NCI-H1105 treated with DMSO at 0.1 percent for 48 hours (cell line): ENCODE data around the gene ARL8B.
A peak's percentile ranks its signal among the peaks of the same experiment; 100 is the strongest.

Experiments
- DNase-seq: peaks from one replicate; lab custom pipeline; 2025; lab: John Stamatoyannopoulos, UW

Gene ARL8B

DNA sequence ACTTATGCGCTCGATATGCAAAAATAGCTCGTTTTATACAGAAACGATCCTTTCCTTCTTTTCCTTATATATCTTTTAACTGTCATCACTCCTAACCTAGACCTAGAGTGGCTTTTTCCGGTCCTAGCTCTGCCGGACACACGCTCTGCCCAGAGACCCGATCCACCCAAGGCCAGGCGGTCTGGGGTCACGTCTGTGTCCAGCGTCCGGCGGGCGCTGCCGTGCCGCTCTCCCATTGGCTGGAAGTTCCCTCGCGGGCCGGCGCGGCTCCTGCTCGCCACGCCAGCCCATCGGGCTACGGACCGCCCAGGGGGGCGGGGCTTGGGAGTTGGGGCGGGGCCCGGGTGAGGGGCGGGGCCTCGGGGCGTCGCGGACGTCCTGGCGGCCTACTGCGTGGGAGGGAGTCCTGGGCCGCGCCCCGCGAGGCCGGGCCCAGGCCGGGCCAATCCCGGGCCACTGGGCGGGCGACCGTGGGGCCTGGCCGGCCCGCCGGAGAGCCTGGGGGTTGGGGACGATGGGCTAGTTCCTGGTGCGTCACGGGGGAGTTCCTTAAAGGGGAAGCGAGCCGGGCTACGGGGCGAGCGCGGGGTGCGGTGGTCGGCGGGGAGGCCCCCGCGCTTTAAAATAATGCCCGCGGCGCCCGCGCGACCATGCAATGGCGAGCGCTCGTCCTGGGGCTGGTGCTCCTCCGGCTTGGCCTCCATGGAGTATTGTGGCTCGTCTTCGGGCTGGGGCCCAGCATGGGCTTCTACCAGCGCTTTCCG lies 65.2 kb downstream of the ARL8B start, which contains the start of gene EDEM1:
Gene EDEM1 (plus strand): TSS at position 552 of the 764 bp plus-strand sequence. CDS start 99 bp downstream, at position 651.
- peak; percentile 60 for DNase-seq

DNA sequence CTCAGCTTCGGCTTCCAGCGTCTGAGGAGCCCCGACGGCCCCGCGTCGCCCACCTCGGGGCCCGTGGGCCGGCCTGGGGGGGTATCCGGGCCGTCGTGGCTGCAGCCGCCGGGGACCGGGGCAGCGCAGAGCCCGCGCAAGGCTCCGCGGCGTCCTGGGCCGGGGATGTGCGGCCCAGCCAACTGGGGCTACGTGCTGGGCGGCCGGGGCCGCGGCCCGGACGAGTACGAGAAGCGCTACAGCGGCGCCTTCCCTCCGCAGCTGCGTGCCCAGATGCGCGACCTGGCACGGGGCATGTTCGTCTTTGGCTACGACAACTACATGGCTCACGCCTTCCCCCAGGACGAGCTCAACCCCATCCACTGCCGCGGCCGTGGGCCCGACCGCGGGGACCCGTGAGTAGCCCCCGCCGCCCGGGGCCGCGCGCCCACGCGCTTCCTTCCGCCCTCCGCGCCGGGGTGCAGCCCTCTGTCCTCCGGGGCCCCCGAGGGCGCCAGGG lies 65.9 kb downstream of the ARL8B start:
- DNase-seq, result no peak

DNA sequence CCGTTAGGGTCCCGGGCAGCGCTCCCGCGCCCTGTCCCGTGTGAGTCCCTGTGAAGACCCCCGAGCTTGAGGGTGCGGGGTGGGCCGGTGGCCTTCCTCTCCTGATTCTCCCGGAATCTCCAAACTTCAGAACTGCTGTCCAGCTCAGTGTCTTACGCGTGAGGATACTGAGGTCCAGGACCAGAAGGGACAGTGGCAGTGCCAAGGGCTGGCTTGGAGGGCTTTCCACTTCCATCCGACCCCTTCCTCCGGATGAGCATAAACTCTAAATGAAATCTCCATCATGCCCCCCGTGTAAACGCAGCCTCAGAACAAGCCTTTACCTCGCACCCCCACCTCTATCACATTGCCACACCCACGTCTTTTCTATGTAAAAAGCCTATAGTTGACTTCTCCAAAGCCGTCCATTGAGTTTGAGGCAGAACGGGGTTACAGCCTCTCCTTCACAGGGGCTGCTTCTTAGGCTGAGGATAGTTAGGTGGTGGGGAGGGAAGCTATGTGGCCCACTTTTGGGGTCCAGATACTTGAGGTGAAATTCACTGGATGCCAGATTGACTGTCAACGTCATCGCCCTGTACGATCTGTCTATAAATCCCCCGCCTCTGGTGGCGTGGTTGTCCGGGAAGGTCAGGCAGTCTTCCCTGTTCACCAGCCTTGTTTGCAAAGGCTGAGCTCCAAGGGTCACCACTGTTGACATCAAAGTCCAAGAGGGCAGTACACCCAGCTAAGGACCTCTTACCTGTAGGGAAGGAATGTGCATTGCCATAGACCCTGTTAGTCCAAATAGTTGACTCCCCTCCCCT lies 66.5 kb downstream of the ARL8B start:
- peak; percentile 4 for DNase-seq

DNA sequence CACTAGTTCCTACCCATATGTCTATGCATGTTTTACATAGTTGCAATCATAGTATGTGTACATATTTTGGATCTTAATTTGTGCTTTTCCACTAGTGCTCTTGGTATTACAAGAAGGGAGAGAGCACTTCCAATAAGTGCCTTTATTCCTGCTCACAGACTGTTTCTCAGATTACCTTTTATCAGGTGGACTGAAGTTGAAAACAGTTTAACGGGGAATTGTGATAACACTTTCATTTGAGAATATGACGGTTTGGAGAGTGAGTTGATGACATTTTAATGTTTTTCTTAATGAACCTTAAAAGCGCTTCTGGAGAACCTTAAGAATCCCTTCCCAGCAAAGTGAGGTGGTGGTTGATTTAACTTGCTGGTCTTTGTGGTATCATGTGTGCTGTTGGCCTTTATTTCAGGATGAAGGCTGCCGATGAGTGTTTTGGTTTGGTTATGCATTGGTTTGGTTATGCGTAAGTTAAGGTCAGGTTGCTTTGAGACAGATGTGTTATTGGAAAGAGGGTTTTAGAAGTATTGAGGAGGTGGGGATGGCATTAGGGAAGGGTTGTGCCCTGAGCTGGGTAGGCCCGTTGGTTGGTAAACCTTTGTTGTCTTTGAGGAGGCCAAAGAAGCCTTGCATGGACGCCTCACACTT lies 68.2 kb downstream of the ARL8B start:
- no peak for DNase-seq

DNA sequence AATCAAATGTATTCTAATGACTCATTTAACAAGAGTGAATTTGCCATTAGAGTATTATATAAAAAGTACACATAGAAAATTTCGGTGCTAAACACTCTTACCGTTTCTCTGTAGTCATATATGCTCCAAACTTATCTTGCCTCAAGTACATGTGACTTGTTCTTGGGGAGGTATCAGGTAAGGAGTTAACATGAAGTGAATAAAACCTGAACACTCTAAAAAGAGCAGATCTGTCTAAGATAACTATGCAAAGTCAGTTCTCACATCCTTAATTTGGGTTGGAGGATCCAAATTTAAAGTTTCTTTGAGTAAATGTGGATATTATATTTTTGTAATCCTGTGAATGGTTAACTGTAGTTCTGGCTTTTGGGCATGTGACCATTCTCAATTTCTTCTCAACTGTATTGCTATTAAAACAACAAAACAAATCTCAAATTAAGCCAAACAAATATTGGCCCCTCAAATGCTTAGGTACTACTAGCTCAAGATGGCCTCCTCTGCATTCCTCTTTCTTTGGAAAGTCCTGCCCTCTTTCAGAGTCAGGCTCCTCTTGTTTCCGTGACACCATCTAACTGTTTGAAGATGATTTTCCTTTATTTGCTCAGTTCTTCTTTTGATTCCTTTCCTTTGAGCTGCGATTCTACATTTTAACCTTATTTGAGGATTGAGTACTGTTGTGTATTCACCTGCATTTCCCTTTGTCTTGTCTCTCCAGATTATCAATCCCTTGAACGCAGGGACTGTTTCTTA lies 69.6 kb downstream of the ARL8B start:
- no peak for DNase-seq

DNA sequence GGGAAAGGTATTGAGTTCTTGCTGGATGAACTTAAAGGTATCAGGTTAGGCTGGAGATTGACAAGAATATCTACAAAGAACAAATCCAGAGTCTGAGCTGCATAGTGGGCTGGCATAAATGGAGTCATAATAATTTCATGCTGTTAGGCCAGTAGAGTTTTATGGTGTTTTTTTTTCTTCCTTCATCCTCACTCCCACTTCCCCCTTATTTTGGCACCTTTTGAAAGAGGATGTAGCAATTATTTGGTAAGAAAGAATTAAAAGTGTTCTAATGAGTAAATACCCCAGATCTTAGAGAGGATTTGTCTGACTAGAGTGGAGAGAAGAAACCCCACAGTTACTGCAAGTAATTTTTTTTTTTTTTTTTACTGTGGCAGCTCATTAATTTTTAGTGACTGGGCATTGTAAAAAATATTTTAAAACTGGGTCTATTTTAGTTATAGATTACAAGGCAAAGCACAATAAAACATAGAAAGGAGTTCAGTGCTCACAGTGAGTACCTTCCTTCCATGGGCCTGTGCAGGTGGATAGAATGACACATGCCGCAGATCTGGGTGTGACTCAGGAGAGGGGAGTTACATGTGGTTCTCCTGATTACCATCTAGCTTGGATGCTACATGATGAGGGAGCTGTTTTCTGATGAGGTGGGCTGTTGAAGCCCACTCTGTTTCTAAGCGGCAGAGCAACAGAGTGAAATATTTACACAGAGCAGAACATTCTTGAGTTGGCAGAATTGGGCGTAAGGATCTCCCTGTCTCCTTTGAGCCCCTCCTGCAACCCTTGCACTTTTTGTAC lies 70.7 kb downstream of the ARL8B start:
- no peak for DNase-seq

DNA sequence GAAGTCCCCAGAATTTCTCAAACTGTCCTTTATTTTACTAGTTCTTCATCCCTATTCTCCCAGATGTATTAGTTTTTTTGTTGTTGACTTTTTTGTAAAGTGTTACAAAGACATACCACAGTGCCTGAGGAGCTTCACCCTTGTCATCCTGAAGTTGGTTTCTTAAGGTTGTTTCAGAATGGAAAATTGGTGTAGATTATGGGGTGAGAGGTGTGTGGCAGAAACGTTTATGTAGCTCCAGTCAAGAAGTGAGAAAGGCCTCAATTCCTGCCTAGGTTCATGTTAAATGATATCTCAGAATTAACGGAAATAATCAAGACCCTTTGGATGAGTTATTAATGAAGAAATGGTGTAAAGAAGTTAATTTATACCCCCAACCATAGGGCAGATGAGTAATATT lies 72.2 kb downstream of the ARL8B start:
- DNase-seq, result no peak

DNA sequence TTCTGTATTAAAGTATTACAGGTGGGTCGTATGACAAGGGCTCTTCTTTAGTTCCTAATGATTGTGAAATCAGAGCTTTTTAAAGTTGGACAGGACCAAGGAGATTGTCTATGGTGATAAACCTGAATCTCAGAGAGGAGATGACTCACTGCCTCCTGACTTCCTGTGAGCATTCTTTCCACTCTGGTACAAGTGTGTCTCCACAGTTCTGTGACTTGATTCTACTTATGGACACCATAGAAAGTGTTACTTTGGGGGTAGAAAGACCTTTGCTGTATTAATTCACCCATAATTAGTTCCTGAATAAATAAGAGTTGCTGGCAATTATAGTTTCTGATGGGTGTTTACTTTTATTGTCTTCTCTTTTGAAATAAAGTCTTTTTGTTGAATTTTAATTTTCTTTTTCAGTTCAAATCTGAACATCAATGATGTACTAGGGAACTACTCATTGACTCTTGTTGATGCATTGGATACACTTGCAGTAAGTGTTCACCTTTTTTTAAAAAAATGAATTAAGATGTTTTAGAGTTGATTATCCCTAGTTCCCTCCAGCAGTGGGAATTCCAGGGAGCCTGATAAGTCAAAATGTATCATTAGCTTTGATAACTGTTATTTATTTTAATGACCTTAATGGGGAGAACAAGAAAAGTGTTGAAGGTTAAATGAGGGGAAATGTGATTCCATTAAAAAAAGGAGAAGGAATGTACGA lies 72.9 kb downstream of the ARL8B start:
- DNase-seq, result no peak

DNA sequence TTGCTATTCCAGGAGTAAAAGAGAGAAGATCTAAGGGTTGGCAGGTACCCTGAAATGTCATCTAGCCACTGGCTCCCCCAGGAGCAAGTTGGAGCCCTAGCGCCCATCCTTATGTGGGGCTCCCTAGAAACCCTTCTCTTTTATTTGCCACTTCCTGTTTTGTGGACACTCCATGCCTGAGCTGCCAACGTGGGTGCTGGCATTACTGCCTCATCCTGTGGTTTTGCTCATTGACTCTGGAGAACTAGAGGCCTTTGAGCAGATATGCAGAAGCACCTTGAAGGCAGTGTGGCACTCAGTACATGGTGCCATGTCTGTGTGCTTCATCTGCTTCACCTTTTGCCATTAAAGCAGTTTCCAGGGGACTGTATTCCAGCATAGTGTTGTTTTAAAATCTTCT lies 73.5 kb downstream of the ARL8B start:
- DNase-seq, result no peak

DNA sequence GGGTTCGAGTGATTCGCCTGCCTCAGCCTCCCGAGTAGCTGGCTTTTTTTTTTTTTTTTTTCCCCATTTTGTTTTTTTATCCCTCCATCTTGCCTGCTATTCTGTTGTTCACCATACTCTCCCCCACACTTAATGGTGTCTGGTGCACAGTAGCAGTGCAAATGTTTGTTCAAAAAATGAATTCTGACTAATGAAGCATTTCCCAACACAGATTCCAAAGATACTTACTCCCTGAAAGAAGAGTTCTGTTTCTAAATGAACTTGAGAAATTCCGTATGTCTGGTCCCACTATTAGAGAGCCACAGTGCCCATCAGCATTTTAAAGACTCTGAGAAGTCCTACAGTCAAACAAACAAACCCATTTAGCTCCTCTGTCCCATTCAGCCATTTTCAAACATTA lies 74.9 kb downstream of the ARL8B start:
- DNase-seq, result no peak

DNA sequence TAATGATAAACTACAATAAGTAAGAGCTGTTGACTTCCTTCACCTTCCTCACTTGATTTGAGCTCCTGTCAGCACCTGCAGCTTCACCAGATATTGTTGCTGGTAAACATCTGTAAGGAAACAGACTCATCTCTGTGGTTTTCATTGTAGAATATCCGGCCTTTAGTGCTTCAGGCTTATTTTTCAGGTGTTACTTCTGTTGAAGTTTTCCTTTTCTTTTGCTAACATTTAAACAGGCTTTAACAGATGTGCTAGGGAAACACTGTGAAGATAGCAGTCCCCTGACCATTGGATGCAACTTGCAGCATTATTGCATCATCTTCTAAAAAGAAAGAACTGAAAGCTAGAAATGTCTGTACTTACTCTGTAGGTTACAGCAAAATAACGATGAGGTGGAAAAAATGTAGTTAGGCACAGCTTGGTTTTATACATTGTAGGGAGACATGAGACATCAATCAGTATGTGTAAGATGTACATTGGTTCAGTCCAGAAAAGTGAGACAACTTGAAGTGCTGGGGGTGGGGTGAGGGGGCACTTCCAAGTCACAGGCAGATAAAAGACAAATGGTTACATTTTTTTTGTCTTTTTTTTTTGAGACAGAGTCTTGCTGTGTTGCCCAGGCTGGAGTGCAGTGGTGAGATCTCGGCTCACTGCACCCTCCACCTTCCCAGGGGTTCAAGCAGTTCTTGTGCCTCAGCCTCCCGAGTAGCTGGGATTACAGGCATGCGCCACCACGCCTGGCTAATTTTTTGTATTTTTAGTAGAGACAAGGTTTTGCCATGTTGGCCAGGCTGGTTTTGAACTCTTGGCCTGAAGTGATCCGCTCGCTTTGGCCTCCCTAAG lies 75.6 kb downstream of the ARL8B start:
- no peak for DNase-seq

DNA sequence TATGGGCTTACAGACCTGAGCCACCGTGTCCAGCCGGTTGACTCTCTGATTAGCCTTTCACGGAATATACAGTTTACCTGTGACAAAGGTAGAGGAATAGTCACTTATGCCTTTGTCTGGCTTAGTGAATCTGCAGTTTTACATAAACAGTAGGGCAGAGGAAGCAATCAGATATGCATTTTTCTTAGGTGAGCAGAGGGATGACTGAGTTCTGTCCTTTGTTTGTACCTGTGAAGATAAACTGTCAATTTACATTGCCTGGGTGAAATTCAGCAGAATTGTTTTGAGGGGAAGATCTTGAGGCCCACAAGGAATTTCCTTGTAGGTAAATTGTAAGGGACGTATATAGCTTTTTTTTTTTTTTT lies 76.2 kb downstream of the ARL8B start:
- DNase-seq, result no peak

DNA sequence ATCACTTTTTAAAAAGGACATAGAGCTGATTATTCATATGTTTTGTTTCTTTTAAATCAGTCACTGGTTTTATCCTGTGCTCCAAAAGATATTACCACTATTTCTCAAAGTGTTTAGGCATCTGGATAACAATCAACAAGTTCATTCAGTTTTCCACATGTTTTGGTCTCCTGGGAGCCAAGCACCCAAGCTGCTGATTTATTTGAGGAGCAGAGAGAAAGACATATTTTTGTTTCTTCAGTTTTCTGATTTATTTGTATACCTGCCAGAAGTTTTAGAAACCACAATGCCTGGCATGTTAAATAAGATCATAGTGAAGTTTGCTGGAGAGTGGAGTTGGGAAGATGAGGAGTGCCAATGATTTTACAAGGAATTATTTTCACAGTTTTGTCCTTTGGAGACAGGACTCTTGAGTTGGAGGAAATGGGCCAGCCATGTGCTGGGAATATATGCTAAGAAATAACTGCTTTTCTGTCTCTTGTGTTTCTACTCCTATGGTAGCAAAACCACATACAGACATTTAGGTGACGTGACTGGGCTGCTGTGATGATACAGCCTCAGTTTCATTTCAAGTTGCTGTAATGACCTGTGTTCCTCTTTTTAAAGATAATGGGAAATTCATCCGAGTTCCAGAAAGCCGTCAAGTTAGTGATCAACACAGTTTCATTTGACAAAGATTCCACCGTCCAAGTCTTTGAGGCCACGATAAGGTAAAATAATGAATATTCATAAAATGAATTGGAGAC lies 77.1 kb downstream of the ARL8B start:
- DNase-seq, result no peak

DNA sequence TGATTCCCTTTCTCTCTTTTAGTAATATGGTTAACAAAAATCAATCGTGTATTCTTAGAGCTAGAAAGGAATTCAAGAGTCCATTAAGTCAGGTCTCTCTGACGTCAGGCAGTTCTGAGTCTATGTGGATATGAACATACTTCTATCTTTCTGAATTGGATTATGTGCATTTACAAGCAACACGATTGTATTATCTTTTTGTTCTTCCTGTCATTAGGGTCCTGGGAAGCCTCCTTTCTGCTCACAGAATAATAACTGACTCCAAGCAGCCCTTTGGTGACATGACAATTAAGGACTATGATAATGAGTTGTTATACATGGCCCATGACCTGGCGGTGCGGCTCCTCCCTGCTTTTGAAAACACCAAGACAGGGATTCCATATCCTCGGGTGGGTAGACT lies 79.4 kb downstream of the ARL8B start:
- no peak for DNase-seq

DNA sequence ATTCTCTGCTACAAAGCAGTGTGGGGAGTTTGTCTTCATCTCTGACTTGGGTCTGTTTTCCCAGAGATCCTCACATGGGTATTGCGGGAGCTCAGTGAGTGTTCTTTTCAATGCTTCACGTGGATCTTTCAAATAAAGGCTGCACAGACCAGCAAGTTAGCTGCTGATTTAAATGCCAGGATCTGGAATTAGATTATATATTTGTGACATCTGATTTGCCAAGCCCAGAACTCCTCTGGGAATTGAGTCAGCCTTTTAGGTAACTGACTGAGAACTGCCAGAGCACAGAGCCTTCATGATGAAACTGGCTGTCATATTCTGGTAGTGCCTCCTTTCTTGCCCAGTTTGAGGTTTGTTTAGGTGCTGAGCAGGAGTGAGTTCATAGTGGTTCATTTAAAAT lies 80.1 kb downstream of the ARL8B start:
- DNase-seq, result no peak

DNA sequence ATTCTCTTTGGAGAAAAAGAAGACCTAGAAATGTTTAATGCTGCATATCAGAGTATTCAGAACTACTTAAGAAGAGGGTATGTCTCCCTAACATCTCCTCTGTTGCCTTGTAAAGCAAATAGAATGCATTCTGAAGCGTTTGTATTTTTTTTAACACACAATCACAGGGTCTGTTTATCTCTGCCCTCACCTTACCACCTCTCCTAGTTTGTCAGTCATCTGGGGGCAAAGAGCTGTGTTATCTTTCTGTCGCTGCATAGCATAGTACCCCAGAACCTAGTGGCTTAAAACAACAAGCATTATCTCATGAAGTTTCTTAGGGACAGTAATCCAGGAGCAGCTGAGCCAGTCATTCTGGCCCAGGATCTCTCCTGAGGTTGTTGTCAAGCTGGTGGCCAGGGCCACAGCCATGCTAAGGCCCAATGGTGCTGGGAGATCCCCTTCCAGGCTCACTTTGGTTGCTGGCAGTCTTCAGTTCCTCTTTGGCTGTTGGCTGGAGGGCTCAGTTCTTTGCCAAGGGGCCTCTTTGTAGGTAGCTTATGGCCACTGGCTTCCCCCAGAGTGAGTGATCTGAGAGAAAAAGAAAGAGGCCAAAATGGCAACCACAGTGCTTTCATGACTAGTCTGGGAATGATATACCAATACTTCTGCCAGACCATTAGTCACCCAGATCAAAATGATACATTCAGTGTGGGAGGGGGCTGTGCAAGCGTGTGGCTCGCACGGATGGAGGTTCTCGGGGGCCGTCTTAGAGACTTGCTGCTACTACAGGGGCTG lies 83.3 kb downstream of the ARL8B start:
- no peak for DNase-seq

DNA sequence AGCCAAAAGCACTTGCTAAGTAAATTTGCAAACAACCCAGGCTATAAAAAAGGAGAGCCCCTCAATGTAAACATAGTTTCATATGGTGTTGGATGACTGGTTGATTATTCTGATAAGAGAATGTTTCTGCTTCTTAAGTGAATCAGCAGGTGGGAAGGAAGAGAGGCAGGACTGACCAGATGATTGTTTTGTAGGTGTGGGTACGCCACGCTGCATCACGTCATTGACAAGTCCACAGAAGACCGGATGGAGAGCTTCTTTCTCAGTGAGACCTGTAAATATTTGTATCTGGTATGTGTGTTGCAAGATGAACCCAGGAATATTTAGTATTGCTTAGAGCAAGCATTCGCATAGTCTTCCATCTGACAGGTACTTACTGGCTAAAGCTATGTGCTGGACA lies 88.8 kb downstream of the ARL8B start:
- DNase-seq, result no peak
